K562 (cell line): ENCODE results near the gene GTSE1. TPM values are rescaled to one million over a fixed set of nuclear protein-coding genes. Genes with fewer than 3 reads are reported as not detected.

ENCODE experiments used
- ATAC-seq: fragments of 200-7000 bp; cut with Tn5 transposase; 3 replicates; pipeline ENCODE4 v1.9.1; 2020; ENCODE audit warnings: moderate library complexity
- BruUV-seq: library from RNA; stranded (reverse); fragments of 400-500 nt; replicated peaks from 2 replicates; lab custom pipeline; 2021; lab: Mats Ljungman, UMichigan
- CTCF ChIA-PET: fragments of 300-600 bp; formaldehyde crosslinking; extraction: SDS; loops from one replicate; lab custom pipeline; 2021; ENCODE audit warnings: low intra/inter-chr PET ratio; lab: Yijun Ruan, JAX
- POLR2A ChIA-PET: fragments of 300-600, 350-650 bp; sonication (Branson Sonifier 250); formaldehyde crosslinking; extraction: SDS; loops from one replicate; lab custom pipeline; 2021; ENCODE audit warnings: antibody characterized with exemption, inconsistent platforms; lab: Yijun Ruan, JAX
- DNase-seq, 4 experiments: peaks; one replicate each; pipeline versions ENCODE4 v3.0.0 to v3.0.0-alpha.2; 2011 to 2018; ENCODE audit warnings: low spot score in 3 of 4, mixed read lengths in 3 of 4; ENCODE audit errors: extremely low read depth in 1 of 4
- FAIRE-seq: peaks from 2 replicates; lab custom pipeline; 2011; peaks lifted over from hg19 to GRCh38; lab: Jason Lieb, UNC
- H2AFZ ChIP-seq: 2 replicates; pipeline ENCODE4 v1.6.0; 2011; ENCODE audit warnings: low read depth, low read length, control low read depth, inconsistent platforms
- H3K27ac ChIP-seq: fragments of 200-600 bp; 3 replicates; pipeline ENCODE4 v1.8.0; 2011; ENCODE audit warnings: low read depth, mild to moderate bottlenecking, control low read depth, inconsistent platforms, low read length, moderate library complexity, mixed read lengths; ENCODE audit errors: extremely low read depth
- H3K27me3 ChIP-seq, 2 experiments: fragments of 300-600 bp in 1 of 2; 2 replicates in 1 of 2; 3 replicates in 1 of 2; pipeline versions ENCODE4 v1.6.0 to v1.8.0; 2011; ENCODE audit warnings: inconsistent platforms in 2 of 2, low read length in 2 of 2, mild to moderate bottlenecking in 1 of 2, mixed read lengths in 1 of 2, moderate library complexity in 1 of 2; ENCODE audit not compliant: control insufficient read depth in 2 of 2, insufficient read depth in 2 of 2
- H3K36me3 ChIP-seq: fragments of 300-600 bp; 3 replicates; pipeline ENCODE4 v1.8.0; 2011; ENCODE audit warnings: mild to moderate bottlenecking, low read length, inconsistent platforms; ENCODE audit not compliant: control insufficient read depth, insufficient read depth
- H3K4me1 ChIP-seq, 2 experiments: fragments of 200-600 bp in 1 of 2; replicated peaks in 1 of 2; 2 replicates in 1 of 2; 3 replicates in 1 of 2; pipeline versions ENCODE4 v1.5.1 to v1.8.0; 2011; ENCODE audit warnings: inconsistent platforms in 2 of 2, low read length in 2 of 2, mild to moderate bottlenecking in 1 of 2, mixed read lengths in 1 of 2, moderate library complexity in 1 of 2; ENCODE audit not compliant: control insufficient read depth in 2 of 2, insufficient read depth in 2 of 2
- H3K4me2 ChIP-seq: 2 replicates; pipeline ENCODE4 v1.6.1; 2011; ENCODE audit warnings: low read length, control low read depth, inconsistent platforms, mixed read lengths; ENCODE audit not compliant: insufficient read depth
- H3K4me3 ChIP-seq: fragments of 200-600 bp; sonication (generic), shearing (Covaris generic); 2 replicates; pipeline ENCODE4 v1.5.1; 2016; ENCODE audit warnings: control low read depth, inconsistent platforms
- H3K79me2 ChIP-seq: fragments of 200-600 bp; 3 replicates; pipeline ENCODE4 v1.8.0; 2011; ENCODE audit warnings: low read length, inconsistent platforms; ENCODE audit not compliant: control insufficient read depth, insufficient read depth
- H3K9ac ChIP-seq, 2 experiments: 2 replicates each; pipeline versions ENCODE4 v1.6.0 to v1.6.1; 2011; ENCODE audit warnings: low read depth in 2 of 2, low read length in 2 of 2, control low read depth in 1 of 2, inconsistent platforms in 1 of 2, mild to moderate bottlenecking in 1 of 2, mixed read lengths in 1 of 2; ENCODE audit not compliant: insufficient read depth in 1 of 2
- H3K9me1 ChIP-seq: one replicate; pipeline ENCODE4 v1.6.0; 2011; ENCODE audit warnings: inconsistent platforms, mild to moderate bottlenecking, low read length, moderate library complexity; ENCODE audit not compliant: control insufficient read depth, insufficient read depth
- H3K9me3 ChIP-seq: replicated peaks from 2 replicates; pipeline ENCODE4 v1.5.1; 2011; ENCODE audit warnings: low read depth, low read length, inconsistent platforms; ENCODE audit not compliant: control insufficient read depth, insufficient read depth
- H4K20me1 ChIP-seq: replicated peaks from 2 replicates; pipeline ENCODE4 v1.6.1; 2011; ENCODE audit warnings: low read length, inconsistent platforms, mixed read lengths; ENCODE audit not compliant: control insufficient read depth, insufficient read depth
- BHLHE40 ChIP-seq: IDR thresholded peaks from 2 replicates; pipeline ENCODE4 v1.6.1; 2011; ENCODE audit warnings: low read length, improper control_type of control experiment
- CAMTA2 ChIP-seq: fragments of 250-450 bp; sonication (Bioruptor Pico); conservative IDR thresholded peaks from 2 replicates; pipeline ENCODE4 v1.5.1; 2022
- CEBPG ChIP-seq, 3 experiments: fragments of 200-800 bp in 1 of 3; sonication (Bioruptor generic) in 1 of 3; sonication (generic) in 1 of 3; formaldehyde crosslinking in 1 of 3; IDR thresholded peaks in 2 of 3; conservative IDR thresholded peaks in 1 of 3; 2 replicates each; pipeline versions ENCODE4 v1.6.1 to v1.8.0; 2016 to 2022; ENCODE audit warnings: missing compliant biosample characterization in 2 of 3, missing genetic modification characterization in 2 of 3, mild to moderate bottlenecking in 1 of 3, missing genetic modification reagents in 1 of 3
- HDAC3 ChIP-seq: fragments of 450-650 bp; IDR thresholded peaks from 2 replicates; pipeline ENCODE4 v1.6.1; 2018; ENCODE audit warnings: borderline replicate concordance, mild to moderate bottlenecking, moderate library complexity; ENCODE audit not compliant: partially characterized antibody
- NUFIP1 ChIP-seq: fragments of 450-650 bp; IDR thresholded peaks from 2 replicates; pipeline ENCODE4 v1.6.1; 2018; ENCODE audit not compliant: partially characterized antibody
- PHTF2 ChIP-seq: fragments of 250-450 bp; sonication (Bioruptor Pico); IDR thresholded peaks from 2 replicates; pipeline ENCODE4 v1.5.0; 2021; ENCODE audit warnings: mild to moderate bottlenecking
- SUPT5H ChIP-seq: fragments of 450-650 bp; IDR thresholded peaks from 2 replicates; pipeline ENCODE4 v1.6.1; 2016
- TEAD4 ChIP-seq, 2 experiments: sonication (generic) in 1 of 2; formaldehyde crosslinking in 1 of 2; IDR thresholded peaks; 2 replicates each; pipeline versions ENCODE4 v1.6.1 to v1.8.0; 2012 to 2022; ENCODE audit warnings: borderline replicate concordance in 1 of 2, inconsistent platforms in 1 of 2, low read length in 1 of 2, mild to moderate bottlenecking in 1 of 2, missing genetic modification reagents in 1 of 2
- ZC3H8 ChIP-seq: fragments of 450-650 bp; IDR thresholded peaks from 2 replicates; pipeline ENCODE4 v1.6.1; 2017
- ZFPM2 ChIP-seq: fragments of 250-450 bp; sonication (Bioruptor Pico); IDR thresholded peaks from 2 replicates; pipeline ENCODE4 v1.5.1; 2022; ENCODE audit warnings: mild to moderate bottlenecking
- WGBS: fragments of 100-300 bp; shearing (Covaris generic); methylation state at CpG from one replicate; pipeline ENCODE4 v1.1.6; 2016; ENCODE audit warnings: low coverage, mixed read lengths; ENCODE audit not compliant: insufficient coverage; ENCODE audit errors: missing lambda C conversion rate; 5-methylcytosine and 5-hydroxymethylcytosine counted together
- in situ Hi-C: fragments of 300-500 bp; cut with MboI; formaldehyde crosslinking; loops from 4 replicates; pipeline ENCODE4 v1.15.0; 2018; ENCODE audit warnings: inconsistent platforms, mixed read lengths
- intact Hi-C: fragments of 100-400 bp; cut with micrococcal nuclease; formaldehyde crosslinking; loops from 2 replicates; pipeline ENCODE4 v1.14.2; 2022
- polyA plus RNA-seq, 8 experiments: library from polyadenylated mRNA; depleted of rRNA in 4 of 8; stranded (reverse) in 5 of 8; unstranded in 3 of 8; fragments of >200 nt; fragmentation: Nextera tagmentation in 2 of 8; fragmentation: Illumina TruSeq in 1 of 8; extraction: Ambion mirVana in 2 of 8; extraction: Trizol in 1 of 8; gene quantifications; 2 replicates each; pipeline versions ENCODE4 v1.2.1 to v1.2.3, GENCODE V29; 2011 to 2014; ENCODE audit warnings: inconsistent platforms in 1 of 8, missing spikeins in 1 of 8
- total RNA-seq, 7 experiments: library from RNA; depleted of rRNA in 6 of 7; stranded (reverse); fragments of >200 nt in 6 of 7; fragmentation: Illumina TruSeq in 2 of 7; extraction: Trizol in 2 of 7; gene quantifications; 2 replicates each; pipeline versions ENCODE4 v1.2.1 to v1.2.3, GENCODE V29; 2011 to 2021; ENCODE audit warnings: low replicate concordance in 1 of 7

GTSE1 gene
- total and polyA plus RNA-seq, 9 of the 15 experiments (the other 6 are each of a cell fraction or from before 2014, with no cell fraction given) = 2.5 to 22.5 (median 12.9) TPM

GRCh38 chr22:46361826-46362202 is 65.1 kb downstream of the GTSE1 start (continued):
- no peak for TF ChIP-seq ZC3H8
- TF ChIP-seq ZFPM2 = no peak

GRCh38 chr22:46362203-46362933 is 65.7 kb downstream of the GTSE1 start:
- H3K4me1 ChIP-seq = peaks cover 0 to 33% of the 10 kb centered on the region in 2 experiments; a peak in 2 of 5 replicates
- BruUV-seq = no TSS peak
- WGBS = 4% methylated on average over 19 of the region's 25 CpGs
- ATAC-seq = no peak
- H3K9me3 ChIP-seq = no peaks in the 10 kb centered on the region
- intact Hi-C loops = no loop called here
- no peak overlapping the region for H3K4me2 ChIP-seq
- no peaks in the 10 kb centered on the region for H3K9me1 ChIP-seq
- peaks cover under 1% of the 10 kb centered on the region; the same call in 1 of the 2 replicates for H4K20me1 ChIP-seq
- in situ Hi-C loops = no loop called here
- H3K9ac ChIP-seq = no peak overlapping the region
- H3K27ac ChIP-seq = no peak overlapping the region
- peaks cover 5 to 28% of the 10 kb centered on the region in 2 experiments; a peak in 4 of 5 replicates for H3K27me3 ChIP-seq
- H3K4me3 ChIP-seq = no peak overlapping the region
- CTCF ChIA-PET = no interaction called here
- DNase-seq = no peak
- H3K79me2 ChIP-seq = no peaks in the 10 kb centered on the region
- no peak overlapping the region for H2AFZ ChIP-seq
- no peak for FAIRE-seq
- no peaks in the 10 kb centered on the region for H3K36me3 ChIP-seq
- POLR2A ChIA-PET = no interaction called here
- no peak for TF ChIP-seq PHTF2 (CRISPR knock-in tag)
- no peak for TF ChIP-seq CEBPG (CRISPR knock-in tag; IDR thresholded peaks at IDR 0.05)
- no peak for TF ChIP-seq CEBPG (tag; conservative IDR thresholded peaks at IDR 0.05 in 1 of 2, IDR thresholded peaks at IDR 0.05 in 1 of 2)
- no peak for TF ChIP-seq HDAC3
- no peak for TF ChIP-seq BHLHE40
- no peak for TF ChIP-seq CAMTA2
- TF ChIP-seq SUPT5H = no peak
- TF ChIP-seq NUFIP1 = no peak
- no peak for TF ChIP-seq TEAD4 (IDR thresholded peaks at IDR 0.05; ENCODE audit: low read length)
- TF ChIP-seq TEAD4 (CRISPR knock-in tag; IDR thresholded peaks at IDR 0.05; ENCODE audit: borderline replicate concordance) = no peak
